B cell (primary cell): ENCODE measurements around the gene GATA1. TPM values are rescaled to one million over a fixed set of nuclear protein-coding genes. Genes with fewer than 3 reads are reported as not detected.

Experiments
- ATAC-seq: fragments of 200-7000 bp; cut with Tn5 transposase; one replicate; pipeline ENCODE4 v1.10.0; 2021; ENCODE audit warnings: low read depth, mild to moderate bottlenecking, moderate number of reproducible peaks, moderate library complexity
- CTCF ChIA-PET: fragments of 350-600 bp; sonication (Branson Sonifier 250); formaldehyde crosslinking; loops from one replicate; lab custom pipeline; 2021; ENCODE audit warnings: antibody characterized with exemption, inconsistent platforms; lab: Charles Lee
- POLR2A ChIA-PET: fragments of 350-600 bp; sonication (Branson Sonifier 250); formaldehyde crosslinking; loops from one replicate; lab custom pipeline; 2021; ENCODE audit warnings: antibody characterized with exemption; lab: Charles Lee
- DNase-seq: peaks from one replicate; pipeline ENCODE4 v3.0.0; 2013
- H2AFZ ChIP-seq: 2 replicates; pipeline ENCODE4 v1.6.1; 2012; ENCODE audit warnings: mild to moderate bottlenecking, low read depth, low read length; ENCODE audit not compliant: insufficient read depth, poor library complexity, severe bottlenecking
- H3K27ac ChIP-seq, 2 donors: 1 replicate in 1 of 2; 2 replicates in 1 of 2; pipeline ENCODE4 v1.5.1; 2012 to 2013; ENCODE audit warnings: low read length in 2 of 2, mild to moderate bottlenecking in 2 of 2, moderate library complexity in 1 of 2
- H3K27me3 ChIP-seq, 4 experiments: fragments of 200-600 bp in 1 of 4; sonication (generic) in 1 of 4; replicated peaks in 1 of 4; 1 replicate in 2 of 4; 2 replicates in 2 of 4; pipeline versions ENCODE4 v1.6.1 to v1.7.0; 2013 to 2016; ENCODE audit warnings: low read length in 3 of 4, mild to moderate bottlenecking in 2 of 4, mixed read lengths in 1 of 4, moderate library complexity in 1 of 4; ENCODE audit not compliant: insufficient read depth in 4 of 4, control insufficient read depth in 3 of 4; ENCODE audit errors: control extremely low read depth in 1 of 4
- H3K36me3 ChIP-seq, 2 experiments: replicated peaks in 1 of 2; 1 replicate in 1 of 2; 2 replicates in 1 of 2; pipeline versions ENCODE4 v1.6.1 to v1.7.1; 2013; ENCODE audit warnings: low read length in 1 of 2; ENCODE audit not compliant: insufficient read depth in 2 of 2, control insufficient read depth in 1 of 2; ENCODE audit errors: control extremely low read depth in 1 of 2, extremely low read depth in 1 of 2
- H3K4me1 ChIP-seq, 2 donors: fragments of 200-600 bp in 1 of 2; sonication (generic) in 1 of 2; 1 replicate in 1 of 2; 2 replicates in 1 of 2; pipeline versions ENCODE4 v1.5.1 to v1.6.1; 2013 to 2017; ENCODE audit warnings: low read length in 2 of 2; ENCODE audit not compliant: control insufficient read depth in 2 of 2, insufficient read depth in 2 of 2
- H3K4me2 ChIP-seq: replicated peaks from 2 replicates; pipeline ENCODE3; 2012; ENCODE audit warnings: mild to moderate bottlenecking, low read depth, low read length; ENCODE audit not compliant: poor library complexity, severe bottlenecking
- H3K4me3 ChIP-seq, 5 experiments: fragments of 200-600 bp in 1 of 5; sonication (generic) in 1 of 5; 1 replicate in 3 of 5; 2 replicates in 2 of 5; pipeline versions ENCODE4 v1.5.1 to v1.7.0; 2011 to 2016; ENCODE audit warnings: low read length in 4 of 5, mild to moderate bottlenecking in 4 of 5, low read depth in 2 of 5, control low read depth in 1 of 5, moderate library complexity in 1 of 5; ENCODE audit not compliant: insufficient read depth in 1 of 5; ENCODE audit errors: control extremely low read depth in 1 of 5, extremely low read depth in 1 of 5
- H3K79me2 ChIP-seq: fragments of 200-600 bp; sonication (generic); one replicate; pipeline ENCODE4 v1.6.0; 2016; ENCODE audit warnings: low read length; ENCODE audit not compliant: control insufficient read depth, insufficient read depth
- H3K9ac ChIP-seq: fragments of 200-600 bp; sonication (generic); 2 replicates; pipeline ENCODE4 v1.6.1; 2017; ENCODE audit warnings: mild to moderate bottlenecking, low read length, moderate library complexity
- H3K9me3 ChIP-seq, 3 donors: one replicate each; pipeline versions ENCODE4 v1.6.1 to v1.7.1; 2013; ENCODE audit warnings: low read length in 2 of 3; ENCODE audit not compliant: control insufficient read depth in 2 of 3, insufficient read depth in 1 of 3; ENCODE audit errors: control extremely low read depth in 1 of 3
- H4K20me1 ChIP-seq: 2 replicates; pipeline ENCODE4 v1.6.0; 2012; ENCODE audit warnings: mild to moderate bottlenecking, low read length; ENCODE audit not compliant: insufficient read depth, control insufficient read depth, poor library complexity, severe bottlenecking
- H3K27ac Mint-ChIP-seq: one replicate; pipeline ENCODE4 v1.8.0; 2021; ENCODE audit warnings: mixed read lengths
- H3K27me3 Mint-ChIP-seq: one replicate; pipeline ENCODE4 v1.8.0; 2021; ENCODE audit warnings: mixed read lengths
- H3K4me1 Mint-ChIP-seq: one replicate; pipeline ENCODE4 v1.8.0; 2021; ENCODE audit warnings: mixed read lengths
- H3K4me3 Mint-ChIP-seq: one replicate; pipeline ENCODE4 v1.8.0; 2021; ENCODE audit warnings: mixed read lengths
- H3K9me3 Mint-ChIP-seq: one replicate; pipeline ENCODE4 v1.8.0; 2022; ENCODE audit warnings: mixed read lengths; ENCODE audit not compliant: insufficient read depth
- EZH2 ChIP-seq: IDR thresholded peaks from 2 replicates; pipeline ENCODE4 v1.6.1; 2012; ENCODE audit warnings: borderline replicate concordance, low read depth, mild to moderate bottlenecking, moderate library complexity, low read length; ENCODE audit not compliant: insufficient read depth, poor library complexity, severe bottlenecking
- WGBS: methylation state at CpG from one replicate; pipeline ENCODE4 v1.1.5; 2013; ENCODE audit warnings: missing lambda C conversion rate; ENCODE audit not compliant: insufficient coverage; 5-methylcytosine and 5-hydroxymethylcytosine counted together
- intact Hi-C: fragments of 100-400 bp; cut with micrococcal nuclease; formaldehyde crosslinking; loops from one replicate; pipeline ENCODE4 v1.10.0; 2022
- polyA plus RNA-seq: library from polyadenylated mRNA; depleted of rRNA; stranded (reverse); fragments of >200 nt; gene quantifications from 2 replicates; pipeline ENCODE4 v1.2.3, GENCODE V29; 2012
- total RNA-seq, 2 donors: library from RNA; stranded (reverse); fragments of 120-200 nt in 1 of 2; gene quantifications; 1 replicate in 1 of 2; 2 replicates in 1 of 2; pipeline versions ENCODE4 v1.2.3 to v1.2.4, GENCODE V29; 2013 to 2022
- TF ChIP-seq, protein P1 (sequence below): fragments of 200-600 bp; IDR thresholded peaks from one replicate; pipeline ENCODE4 v1.8.0; 2022; ENCODE audit warnings: antibody characterized with exemption, mild to moderate bottlenecking

Gene GATA1
- total and polyA plus RNA-seq, 2 donors (not counting 1 experiment from before 2014, with no cell fraction given) = not detected

- Mint-ChIP-seq H3K4me3 (no peak overlapping the region), H3K4me1 (no peaks in the 10 kb centered on the region), H3K27me3 (no peaks in the 10 kb centered on the region), H3K27ac (no peak overlapping the region), H3K9me3 (no peaks in the 10 kb centered on the region)
- DNase-seq (no peak), ATAC-seq (no peak)
- POLR2A ChIA-PET = no interaction called here
- no peak overlapping the region for H3K9ac ChIP-seq
- H3K4me1 ChIP-seq = no peaks in the 10 kb centered on the region
- no peaks in the 10 kb centered on the region for H3K27me3 ChIP-seq
- H3K9me3 ChIP-seq = no peaks in the 10 kb centered on the region
- H2AFZ ChIP-seq = no peak overlapping the region
- intact Hi-C loops = no loop called here
- H3K79me2 ChIP-seq = no peaks in the 10 kb centered on the region
- TF ChIP-seq EZH2 = no peak
- TF ChIP-seq, protein P1, sequence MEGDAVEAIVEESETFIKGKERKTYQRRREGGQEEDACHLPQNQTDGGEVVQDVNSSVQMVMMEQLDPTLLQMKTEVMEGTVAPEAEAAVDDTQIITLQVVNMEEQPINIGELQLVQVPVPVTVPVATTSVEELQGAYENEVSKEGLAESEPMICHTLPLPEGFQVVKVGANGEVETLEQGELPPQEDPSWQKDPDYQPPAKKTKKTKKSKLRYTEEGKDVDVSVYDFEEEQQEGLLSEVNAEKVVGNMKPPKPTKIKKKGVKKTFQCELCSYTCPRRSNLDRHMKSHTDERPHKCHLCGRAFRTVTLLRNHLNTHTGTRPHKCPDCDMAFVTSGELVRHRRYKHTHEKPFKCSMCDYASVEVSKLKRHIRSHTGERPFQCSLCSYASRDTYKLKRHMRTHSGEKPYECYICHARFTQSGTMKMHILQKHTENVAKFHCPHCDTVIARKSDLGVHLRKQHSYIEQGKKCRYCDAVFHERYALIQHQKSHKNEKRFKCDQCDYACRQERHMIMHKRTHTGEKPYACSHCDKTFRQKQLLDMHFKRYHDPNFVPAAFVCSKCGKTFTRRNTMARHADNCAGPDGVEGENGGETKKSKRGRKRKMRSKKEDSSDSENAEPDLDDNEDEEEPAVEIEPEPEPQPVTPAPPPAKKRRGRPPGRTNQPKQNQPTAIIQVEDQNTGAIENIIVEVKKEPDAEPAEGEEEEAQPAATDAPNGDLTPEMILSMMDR = no peak
- H3K4me3 ChIP-seq = no peak overlapping the region
- no peak overlapping the region for H3K4me2 ChIP-seq
- no peaks in the 10 kb centered on the region for H4K20me1 ChIP-seq
- no peak overlapping the region for H3K27ac ChIP-seq
- WGBS = 97% methylated on average over 5 of the region's 8 CpGs
- peaks cover 0 to 4% of the 10 kb centered on the region in 2 experiments for H3K36me3 ChIP-seq
- CTCF ChIA-PET = no interaction called here
These were observed 28.3 kb downstream of the GATA1 start for GRCh38 chrX:48814722-48815121.

DNA sequence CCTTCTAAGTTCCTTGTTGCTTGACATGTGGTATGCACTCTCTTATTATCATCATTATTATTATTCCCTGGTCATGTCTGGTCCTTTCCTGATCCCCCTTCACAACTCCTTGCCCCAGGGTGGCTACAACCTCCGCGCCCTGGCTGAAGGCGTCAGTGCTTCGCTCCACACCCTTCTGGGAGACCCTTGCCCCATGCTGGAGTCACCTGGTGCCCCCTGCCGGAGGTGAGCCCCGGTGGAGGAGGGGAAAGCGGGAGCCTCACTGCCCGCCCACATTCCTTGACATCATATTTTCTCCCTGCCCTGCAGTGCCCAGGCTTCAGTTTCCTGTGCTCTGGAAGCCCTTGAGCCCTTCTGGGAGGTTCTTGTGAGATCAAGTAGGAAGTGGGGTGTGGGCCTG lies 28.9 kb downstream of the GATA1 start:
- intact Hi-C loops = no loop called here
- CTCF ChIA-PET = no interaction called here

More for the DNA sequence above, 28.9 kb downstream of the GATA1 start:
- no peak for ATAC-seq
- Histone ChIP-seq H3K4me2 (no peak overlapping the region), H3K36me3 (peaks cover 0 to 4% of the 10 kb centered on the region in 2 experiments), H3K4me3 (no peak overlapping the region), H3K9ac (no peak overlapping the region), H3K79me2 (no peaks in the 10 kb centered on the region), H3K27ac (no peak overlapping the region), H3K9me3 (no peaks in the 10 kb centered on the region), H4K20me1 (no peaks in the 10 kb centered on the region), H3K4me1 (no peaks in the 10 kb centered on the region), H3K27me3 (no peaks in the 10 kb centered on the region), H2AFZ (no peak overlapping the region)
- TF ChIP-seq, protein P1 = no peak
- TF ChIP-seq EZH2 = no peak
- H3K27me3 Mint-ChIP-seq = no peaks in the 10 kb centered on the region
- POLR2A ChIA-PET = no interaction called here
- H3K4me1 Mint-ChIP-seq = no peaks in the 10 kb centered on the region
- no peak for DNase-seq
- no peak overlapping the region for H3K27ac Mint-ChIP-seq
- H3K4me3 Mint-ChIP-seq = no peak overlapping the region
- WGBS = 90% methylated on average over 2 of the region's 8 CpGs
- H3K9me3 Mint-ChIP-seq = no peaks in the 10 kb centered on the region
